SKM-1 treated with dmso at 0.1 percent for 144 hours (cell line): ENCODE measurements around the gene SPATA18.
"Not testable (repeated sequence)": the region's sequence is repeated elsewhere in the genome, so short reads cannot be mapped to it uniquely, and the experiment has no call there.

Experiments used
- DNase-seq: peaks from one replicate; lab custom pipeline; 2025; ENCODE audit not compliant: unreplicated experiment; lab: John Stamatoyannopoulos, UW

Gene SPATA18

GRCh38 chr4:52105276-52105675, 54.2 kb downstream of the SPATA18 start:
- DNase-seq: no peak

GRCh38 chr4:52106191-52106590, 55.1 kb downstream of the SPATA18 start:
- DNase-seq: peak; percentile 11

- no peak for DNase-seq
Measured at GRCh38 chr4:52106660-52107059, 55.6 kb downstream of the SPATA18 start.

GRCh38 chr4:52107336-52107735, 56.2 kb downstream of the SPATA18 start:
- no peak for DNase-seq

GRCh38 chr4:52107745-52108144, 56.6 kb downstream of the SPATA18 start:
- DNase-seq: no peak

GRCh38 chr4:52110171-52110570, 59.1 kb downstream of the SPATA18 start:
- no peak for DNase-seq

GRCh38 chr4:52111995-52112394, 60.9 kb downstream of the SPATA18 start:
- DNase-seq: no peak

GRCh38 chr4:52112411-52112810, 61.3 kb downstream of the SPATA18 start:
- DNase-seq: no peak

GRCh38 chr4:52116641-52117040, 65.5 kb downstream of the SPATA18 start:
- DNase-seq: no peak

- no peak for DNase-seq
Measured at GRCh38 chr4:52126226-52126625, 75.1 kb downstream of the SPATA18 start.

GRCh38 chr4:52126966-52127365, 75.9 kb downstream of the SPATA18 start:
- no peak for DNase-seq

GRCh38 chr4:52135171-52135570, 84.1 kb downstream of the SPATA18 start:
- DNase-seq: no peak

- not testable (repeated sequence) for DNase-seq
Measured at GRCh38 chr4:52137152-52137551, 86.0 kb downstream of the SPATA18 start.

- no peak for DNase-seq
Measured at GRCh38 chr4:52142816-52143215, 91.7 kb downstream of the SPATA18 start.

- peak; percentile 75 for DNase-seq
Measured at GRCh38 chr4:52143815-52144214, 92.7 kb downstream of the SPATA18 start.

- no peak for DNase-seq
Measured at GRCh38 chr4:52144372-52144771, 93.3 kb downstream of the SPATA18 start.
